ENCODE measurements around the gene COL15A1. TPM values are rescaled to one million over a fixed set of nuclear protein-coding genes. Genes with fewer than 3 reads are reported as not detected.

COL15A1 gene
- total and polyA plus RNA-seq, 2 of the 8 experiments (the other 6 are each of a cell fraction or from before 2014, with no cell fraction given), result 0.12 to 0.15 TPM

DNA sequence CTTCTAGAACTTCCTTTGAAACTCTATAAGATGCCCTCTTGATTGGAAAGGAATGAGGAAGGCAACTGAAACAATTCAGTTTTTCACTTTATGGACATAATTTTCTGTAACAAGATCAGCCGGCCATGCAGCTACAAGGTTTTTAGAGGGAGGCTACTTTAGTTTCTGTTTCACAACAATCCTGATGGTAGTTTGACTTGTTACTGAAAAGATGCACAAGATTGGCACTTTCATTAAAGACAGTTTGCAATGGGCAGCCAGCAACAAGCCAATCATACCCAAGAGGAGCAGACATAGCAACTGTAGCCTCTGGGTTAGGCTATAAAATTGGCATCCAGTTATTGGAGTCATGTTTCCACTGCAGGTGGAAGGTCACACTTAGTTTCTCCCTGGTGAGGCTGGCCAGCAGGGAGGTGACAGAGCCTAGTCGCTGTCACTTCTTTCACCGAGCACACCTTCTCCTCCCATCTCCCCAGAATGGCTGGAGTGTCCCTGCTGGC, 87.0 kb downstream of the COL15A1 start (continued):
- TF ChIP-seq ASH2L (IDR thresholded peaks at IDR 0.05; ENCODE audit: low read length) (no peak), RNF2 (IDR thresholded peaks at IDR 0.05; ENCODE audit: borderline replicate concordance, low read depth, low read length, missing control alignments, poor library complexity, severe bottlenecking) (no peak), SIRT6 (IDR thresholded peaks at IDR 0.05; ENCODE audit: low read length) (no peak), PHF8 (conservative IDR thresholded peaks at IDR 0.05; ENCODE audit: low read depth, low read length) (no peak)

All from H1 (cell line).